ENCODE measurements around the gene APH1B.

The APH1B gene

GRCh38 chr15:63260791-63261190 is 16.6 kb upstream of the APH1B start:
- FAIRE-seq: no peak
- no peak for TF ChIP-seq CTCF (IDR thresholded peaks at IDR 0.05; ENCODE audit: insufficient read depth, missing control alignments)
- no peak for DNase-seq (ENCODE audit: insufficient read length, low spot score)

GRCh38 chr15:63261311-63261710 is 16.1 kb upstream of the APH1B start:
- FAIRE-seq (no peak), DNase-seq (ENCODE audit: insufficient read length, low spot score) (no peak)
- no peak for TF ChIP-seq CTCF (IDR thresholded peaks at IDR 0.05; ENCODE audit: insufficient read depth, missing control alignments)

GRCh38 chr15:63263519-63263918 is 13.9 kb upstream of the APH1B start:
- no peak for FAIRE-seq

GRCh38 chr15:63264688-63265293 is 12.6 kb upstream of the APH1B start:
- no peak for TF ChIP-seq CTCF (IDR thresholded peaks at IDR 0.05; ENCODE audit: insufficient read depth, missing control alignments)
- DNase-seq (ENCODE audit: insufficient read length, low spot score) (no peak), FAIRE-seq (no peak)

More at GRCh38 chr15:63263519-63263918, 13.9 kb upstream of the APH1B start:
- no peak for DNase-seq (ENCODE audit: insufficient read length, low spot score)
- TF ChIP-seq CTCF (IDR thresholded peaks at IDR 0.05; ENCODE audit: insufficient read depth, missing control alignments): no peak

GRCh38 chr15:63274427-63274826 is 3.0 kb upstream of the APH1B start:
- DNase-seq (ENCODE audit: insufficient read length, low spot score) (no peak), FAIRE-seq (no peak)
- TF ChIP-seq CTCF (IDR thresholded peaks at IDR 0.05; ENCODE audit: insufficient read depth, missing control alignments): no peak

GRCh38 chr15:63276342-63277037 is 915 bp upstream of the APH1B start:
- no peak for TF ChIP-seq CTCF (IDR thresholded peaks at IDR 0.05; ENCODE audit: insufficient read depth, missing control alignments)
- no peak for DNase-seq (ENCODE audit: insufficient read length, low spot score)
- no peak for FAIRE-seq

GRCh38 chr15:63277893-63278456 is 570 bp downstream of the APH1B start:
- DNase-seq (ENCODE audit: insufficient read length, low spot score): no peak
- no peak for TF ChIP-seq CTCF (IDR thresholded peaks at IDR 0.05; ENCODE audit: insufficient read depth, missing control alignments)
- FAIRE-seq: no peak

All from D721Med (cell line).